ENCODE data around the gene EGR4. TPM values are rescaled to one million over a fixed set of nuclear protein-coding genes. Genes with fewer than 3 reads are reported as not detected.
A peak's percentile ranks its signal among the peaks of the same experiment; 100 is the strongest.

Gene EGR4
- total and polyA plus RNA-seq, 7 experiments from 2014 or later, result 0.15 to 0.16 (median 0.15) TPM; not detected in 4

DNA sequence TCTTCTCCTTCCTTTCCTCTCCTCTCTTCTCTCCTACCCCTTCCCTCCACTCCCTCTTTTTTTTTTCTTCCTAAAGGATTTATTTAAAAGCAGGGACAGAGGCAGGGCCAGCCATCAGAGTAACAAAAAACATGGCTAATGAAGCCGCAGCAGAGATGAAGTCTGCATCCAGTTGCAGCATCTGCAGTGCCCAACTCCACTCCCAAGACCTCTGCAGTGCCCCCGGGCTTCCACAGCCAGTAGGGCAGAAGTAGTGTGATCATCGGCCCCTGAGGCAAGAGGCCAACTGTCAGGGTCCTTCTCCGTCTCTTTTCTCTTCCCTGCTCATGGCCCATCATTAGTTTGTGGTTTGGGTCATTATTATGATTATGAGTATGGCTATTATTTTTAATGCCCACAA is 4.2 kb upstream of the EGR4 start:
- Histone ChIP-seq H3K9me3 (ENCODE audit: control insufficient read depth in 2 of 3, low read length in 3 of 3) (no peaks in the 10 kb centered on the region), H3K4me3 (ENCODE audit: low read length) (no peak overlapping the region), H3K27me3 (ENCODE audit: control insufficient read depth in 2 of 2, insufficient read depth in 2 of 2, low read length in 2 of 2) (peaks cover 10 to 18% of the 10 kb centered on the region in 2 donors), H3K27ac (ENCODE audit: low read depth, low read length) (no peak overlapping the region), H3K36me3 (ENCODE audit: control insufficient read depth in 2 of 3, insufficient read depth in 3 of 3, low read length in 3 of 3) (no peaks in the 10 kb centered on the region), H3K4me1 (ENCODE audit: control insufficient read depth in 2 of 2, insufficient read depth in 2 of 2, low read length in 2 of 2) (peaks cover 6 to 9% of the 10 kb centered on the region in 2 donors)
- Mint-ChIP-seq H3K4me3 (no peak overlapping the region), H3K9me3 (peaks cover 0 to 5% (median 0%) of the 10 kb centered on the region in 11 donors), H3K36me3 (peaks cover 0 to 3% (median 0%) of the 10 kb centered on the region in 5 donors), H3K27me3 (peaks cover 55 to 74% (median 64%) of the 10 kb centered on the region in 5 donors), H3K4me1 (peaks cover 0 to 4% (median 0%) of the 10 kb centered on the region in 7 donors), H3K27ac (no peak overlapping the region)
- ChIA-PET POLR2A (no interaction called here), CTCF (no interaction called here)
- ATAC-seq (no peak), DNase-seq (no peak)
- intact Hi-C loops (cut with micrococcal nuclease), result loop anchor here in 1 of 2 donors (10.0 kb wide), 1 partner anchor 413 kb away; the partner anchor contains the start of gene SPR

DNA sequence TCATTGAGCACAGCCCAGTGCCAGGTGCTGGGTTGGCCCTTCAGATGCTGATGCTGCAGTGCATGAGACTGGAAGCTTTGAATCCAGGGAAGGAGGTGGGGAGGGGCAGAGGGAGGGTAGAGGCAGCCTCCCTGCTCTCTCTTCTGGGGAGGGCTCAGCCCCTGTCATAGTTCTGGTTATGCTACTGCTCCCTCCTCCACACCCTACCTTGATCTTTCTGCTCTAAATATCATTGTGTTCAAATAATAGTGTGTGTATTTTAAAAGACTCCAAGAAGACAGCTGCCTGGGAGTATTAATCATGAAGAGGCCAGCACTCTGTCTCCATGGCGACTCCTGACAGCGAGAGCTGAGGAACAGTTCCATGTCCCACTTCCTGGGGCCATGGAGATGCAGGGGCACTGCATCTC is 3.8 kb upstream of the EGR4 start:
- DNase-seq, result no peak
- Mint-ChIP-seq H3K36me3 (peaks cover 0 to 3% (median 0%) of the 10 kb centered on the region in 5 donors), H3K9me3 (peaks cover 0 to 3% (median 0%) of the 10 kb centered on the region in 11 donors), H3K4me1 (peaks cover 0 to 7% (median 0%) of the 10 kb centered on the region in 7 donors), H3K27ac (no peak overlapping the region), H3K4me3 (no peak overlapping the region), H3K27me3 (peaks cover 52 to 70% (median 64%) of the 10 kb centered on the region in 5 donors)
- intact Hi-C loops (cut with micrococcal nuclease), result loop anchor here in 1 of 2 donors (10.0 kb wide), 1 partner anchor 412 kb away; the partner anchor contains the start of gene SPR
- no peak overlapping the region for H3K4me3 ChIP-seq (ENCODE audit: low read length)
- no peaks in the 10 kb centered on the region for H3K9me3 ChIP-seq (ENCODE audit: control insufficient read depth in 2 of 3, low read length in 3 of 3)
- H3K36me3 ChIP-seq (ENCODE audit: control insufficient read depth in 2 of 3, insufficient read depth in 3 of 3, low read length in 3 of 3), result no peaks in the 10 kb centered on the region
- POLR2A ChIA-PET, result no interaction called here
- peaks cover 10 to 11% of the 10 kb centered on the region in 2 donors for H3K4me1 ChIP-seq (ENCODE audit: control insufficient read depth in 2 of 2, insufficient read depth in 2 of 2, low read length in 2 of 2)
- CTCF ChIA-PET, result interaction anchor here (0.5 kb wide), 1 partner anchor 1952 kb away, joined by 4 read pairs; no protein-coding TSS in a partner anchor
- H3K27me3 ChIP-seq (ENCODE audit: control insufficient read depth in 2 of 2, insufficient read depth in 2 of 2, low read length in 2 of 2), result peaks cover 11 to 22% of the 10 kb centered on the region in 2 donors
- H3K27ac ChIP-seq (ENCODE audit: low read depth, low read length), result no peak overlapping the region
- no peak for ATAC-seq

DNA sequence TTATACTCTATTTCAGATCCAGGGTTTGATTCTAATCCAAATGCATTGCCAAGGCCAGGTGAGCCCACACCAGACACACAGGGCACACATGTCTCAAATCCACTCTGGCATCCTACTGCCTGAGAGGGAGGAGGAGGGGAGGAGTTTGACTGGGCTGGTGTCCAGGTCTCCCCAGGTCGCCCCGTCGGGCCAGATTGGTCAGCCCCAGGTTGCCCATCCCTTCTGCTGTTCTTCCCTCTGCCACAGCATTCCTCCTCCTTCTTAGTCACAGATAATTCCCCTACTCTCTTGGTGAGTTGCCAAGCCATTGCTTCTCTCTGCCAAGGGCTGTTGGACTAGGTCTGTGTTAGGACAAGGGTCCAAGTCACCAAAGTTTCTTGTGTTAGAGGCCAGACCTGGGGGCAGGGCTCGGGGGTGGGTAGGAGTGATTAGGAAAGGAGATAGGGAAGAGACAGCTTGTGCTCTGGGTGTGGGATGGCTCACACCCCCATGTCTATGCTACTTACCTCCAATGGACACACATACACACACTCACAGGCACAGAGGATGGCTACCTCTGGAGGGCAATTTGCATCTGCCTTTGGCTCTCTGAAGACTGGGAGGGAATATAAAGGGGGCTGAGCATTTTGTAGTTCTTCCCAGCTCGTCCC is 2.5 kb upstream of the EGR4 start:
- H3K36me3 Mint-ChIP-seq, result no peaks in the 10 kb centered on the region
- H3K4me3 Mint-ChIP-seq, result no peak overlapping the region
- peaks cover 56 to 73% (median 61%) of the 10 kb centered on the region in 5 donors for H3K27me3 Mint-ChIP-seq
- H3K4me1 ChIP-seq (ENCODE audit: control insufficient read depth in 2 of 2, insufficient read depth in 2 of 2, low read length in 2 of 2), result peaks cover 16 to 17% of the 10 kb centered on the region in 2 donors
- ChIA-PET POLR2A (no interaction called here), CTCF (interaction anchor here (0.7 kb wide), 1 partner anchor 58 kb away, joined by 3 read pairs; no protein-coding TSS in a partner anchor)
- peaks cover 11 to 25% of the 10 kb centered on the region in 2 donors for H3K27me3 ChIP-seq (ENCODE audit: control insufficient read depth in 2 of 2, insufficient read depth in 2 of 2, low read length in 2 of 2)
- DNase-seq (no peak), ATAC-seq (no peak)
- H3K36me3 ChIP-seq (ENCODE audit: control insufficient read depth in 2 of 3, insufficient read depth in 3 of 3, low read length in 3 of 3), result no peaks in the 10 kb centered on the region
- H3K9me3 ChIP-seq (ENCODE audit: control insufficient read depth in 2 of 3, low read length in 3 of 3), result no peaks in the 10 kb centered on the region
- H3K27ac Mint-ChIP-seq, result peak overlapping the region in 1 of 9 donors; percentile 87
- intact Hi-C loops (cut with micrococcal nuclease), result loop anchor here in 1 of 2 donors (10.0 kb wide), 1 partner anchor 411 kb away; the partner anchor contains the start of gene SPR
- H3K9me3 Mint-ChIP-seq, result peaks cover 0 to 5% (median 0%) of the 10 kb centered on the region in 11 donors
- peaks cover 7 to 19% (median 8%) of the 10 kb centered on the region in 7 donors for H3K4me1 Mint-ChIP-seq
- H3K4me3 ChIP-seq (ENCODE audit: low read length), result no peak overlapping the region
- no peak overlapping the region for H3K27ac ChIP-seq (ENCODE audit: low read depth, low read length)

DNA sequence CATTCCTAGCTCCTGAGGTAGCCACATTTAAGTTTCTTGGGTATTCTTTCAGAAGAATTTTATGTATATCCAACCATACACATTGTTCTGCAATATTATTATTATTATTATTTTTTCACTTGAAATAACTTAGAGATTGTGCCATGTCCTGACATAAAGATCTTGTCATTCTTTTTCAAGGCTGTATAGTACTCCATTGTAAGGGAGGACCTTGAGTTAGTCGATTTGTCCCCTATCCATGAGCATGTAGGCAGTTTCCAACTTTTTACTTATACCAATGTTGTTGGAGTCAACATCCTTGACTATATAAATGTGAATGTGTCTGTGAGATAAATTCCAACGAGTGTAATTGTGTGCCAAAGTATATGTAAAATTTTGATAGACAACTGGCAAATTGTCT is 891 bp upstream of the EGR4 start:
- CTCF ChIA-PET, result no interaction called here
- ATAC-seq, result no peak

DNA sequence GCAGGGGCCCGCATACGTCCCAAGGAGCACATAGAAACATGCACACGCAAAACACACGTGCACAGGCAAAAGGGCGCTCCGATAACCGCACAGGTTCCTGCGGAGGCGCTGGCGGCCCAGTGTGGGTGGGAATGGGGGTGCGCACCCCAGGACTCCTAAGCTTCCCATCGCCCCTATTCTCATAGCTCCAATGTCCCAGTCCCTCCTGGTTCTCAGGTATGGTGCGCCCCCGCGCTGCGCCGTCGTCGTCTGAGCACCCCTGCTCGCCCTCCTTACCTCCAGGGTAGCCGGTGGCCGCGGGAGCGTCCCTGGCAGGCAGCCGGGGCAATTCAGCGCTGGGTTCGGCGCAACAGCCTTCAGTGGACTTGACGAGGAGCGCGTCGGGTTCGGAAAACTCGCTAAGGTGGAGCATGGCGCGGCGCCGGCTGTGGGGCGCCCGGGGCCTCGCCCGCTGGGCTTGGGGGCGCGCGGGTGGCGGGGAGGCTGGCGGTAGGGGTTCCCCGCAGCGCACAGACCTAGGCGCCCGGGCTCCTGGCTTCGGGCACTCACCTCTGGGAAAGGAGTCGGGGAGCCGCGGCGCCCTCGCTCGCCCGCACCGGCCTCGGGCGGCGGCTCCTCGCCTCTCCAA is 328 bp downstream of the EGR4 start:
- Mint-ChIP-seq H3K36me3 (no peaks in the 10 kb centered on the region), H3K4me1 (peaks cover 7 to 25% (median 14%) of the 10 kb centered on the region in 7 donors), H3K27me3 (peaks cover 48 to 86% (median 66%) of the 10 kb centered on the region in 5 donors), H3K27ac (peak overlapping the region in 4 of 9 donors; percentile 9 to 32 (median 30)), H3K9me3 (peaks cover 0 to 4% (median 0%) of the 10 kb centered on the region in 11 donors), H3K4me3 (peak overlapping the region; percentile 42 to 78 (median 68))
- Histone ChIP-seq H3K4me3 (ENCODE audit: low read length) (peak overlapping the region; percentile 72), H3K9me3 (ENCODE audit: control insufficient read depth in 2 of 3, low read length in 3 of 3) (no peaks in the 10 kb centered on the region), H3K27ac (ENCODE audit: low read depth, low read length) (no peak overlapping the region), H3K36me3 (ENCODE audit: control insufficient read depth in 2 of 3, insufficient read depth in 3 of 3, low read length in 3 of 3) (no peaks in the 10 kb centered on the region), H3K27me3 (ENCODE audit: control insufficient read depth in 2 of 2, insufficient read depth in 2 of 2, low read length in 2 of 2) (peaks cover 11 to 25% of the 10 kb centered on the region in 2 donors), H3K4me1 (ENCODE audit: control insufficient read depth in 2 of 2, insufficient read depth in 2 of 2, low read length in 2 of 2) (peaks cover 17 to 18% of the 10 kb centered on the region in 2 donors)
- DNase-seq (peak in 4 of 9 donors; percentile 9 to 34 (median 12)), ATAC-seq (no peak)
- intact Hi-C loops (cut with micrococcal nuclease), result loop anchor here (1.0 to 10.0 kb wide), 9 partner anchors 9 to 1279 kb away; partner anchors contain the start of genes ALMS1 (in 2 of the 2), FBXO41 (in 2 of the 2), CCT7 (in 1 of the 2) and PRADC1 (in 1 of the 2)
- ChIA-PET CTCF (no interaction called here), POLR2A (interaction anchor here (2.4 kb wide), 1 partner anchor 60 kb away, joined by 9 read pairs; the partner anchor contains the start of gene PRADC1)

More for the DNA sequence above, 891 bp upstream of the EGR4 start:
- Histone ChIP-seq H3K27ac (ENCODE audit: low read depth, low read length) (no peak overlapping the region), H3K4me3 (ENCODE audit: low read length) (no peak overlapping the region), H3K9me3 (ENCODE audit: control insufficient read depth in 2 of 3, low read length in 3 of 3) (no peaks in the 10 kb centered on the region), H3K27me3 (ENCODE audit: control insufficient read depth in 2 of 2, insufficient read depth in 2 of 2, low read length in 2 of 2) (peaks cover 11 to 25% of the 10 kb centered on the region in 2 donors), H3K4me1 (ENCODE audit: control insufficient read depth in 2 of 2, insufficient read depth in 2 of 2, low read length in 2 of 2) (peaks cover 17 to 18% of the 10 kb centered on the region in 2 donors), H3K36me3 (ENCODE audit: control insufficient read depth in 2 of 3, insufficient read depth in 3 of 3, low read length in 3 of 3) (no peaks in the 10 kb centered on the region)
- no peak overlapping the region for H3K27ac Mint-ChIP-seq
- POLR2A ChIA-PET, result interaction anchor here (2.4 kb wide), 1 partner anchor 61 kb away, joined by 9 read pairs; the partner anchor contains the start of gene PRADC1
- no peak for DNase-seq
- intact Hi-C loops (cut with micrococcal nuclease), result loop anchor here (5.0 to 10.0 kb wide), 3 partner anchors 182 to 1278 kb away; partner anchors contain the start of genes RAB11FIP5 (in 1 of the 2) and SPR (in 1 of the 2)
- peak overlapping the region in 6 of 10 donors; percentile 32 to 68 (median 60) for H3K4me3 Mint-ChIP-seq
- peaks cover 50 to 78% (median 62%) of the 10 kb centered on the region in 5 donors for H3K27me3 Mint-ChIP-seq
- peaks cover 0 to 4% (median 0%) of the 10 kb centered on the region in 11 donors for H3K9me3 Mint-ChIP-seq
- peaks cover 7 to 25% (median 14%) of the 10 kb centered on the region in 7 donors for H3K4me1 Mint-ChIP-seq
- H3K36me3 Mint-ChIP-seq, result no peaks in the 10 kb centered on the region

DNA sequence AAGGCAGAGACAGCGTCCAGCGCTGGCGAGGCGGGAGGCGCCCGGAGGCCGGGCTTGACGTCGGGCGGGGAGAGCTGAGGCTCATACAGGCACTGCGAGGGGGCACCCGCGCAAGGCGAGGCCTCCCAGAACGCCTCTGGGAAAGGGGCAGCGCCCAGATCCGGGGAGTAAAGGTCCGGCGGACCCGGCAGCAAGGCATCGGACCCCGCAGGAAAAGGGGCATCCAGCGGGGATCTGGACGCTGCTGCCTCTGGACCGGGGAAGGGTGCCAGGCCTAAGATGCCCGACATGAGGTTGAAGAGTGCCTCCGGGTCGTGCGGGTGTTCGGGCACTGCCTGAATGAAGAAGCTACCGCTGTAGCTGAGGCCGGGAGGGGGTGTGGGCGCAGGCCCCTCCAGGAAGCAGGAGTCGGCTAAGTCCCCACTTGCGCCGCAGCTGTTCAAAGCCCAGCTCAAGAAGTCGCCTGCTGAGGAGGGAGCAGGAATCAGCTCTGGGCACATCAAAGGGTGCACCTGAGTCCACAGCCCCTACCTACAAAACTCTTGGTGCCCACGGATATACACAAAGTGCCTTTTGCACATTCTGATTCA is 937 bp downstream of the EGR4 start:
- no peak for ATAC-seq
- Histone ChIP-seq H3K36me3 (ENCODE audit: control insufficient read depth in 2 of 3, insufficient read depth in 3 of 3, low read length in 3 of 3) (no peaks in the 10 kb centered on the region), H3K27ac (ENCODE audit: low read depth, low read length) (no peak overlapping the region), H3K4me3 (ENCODE audit: low read length) (peak overlapping the region; percentile 72), H3K9me3 (ENCODE audit: control insufficient read depth in 2 of 3, low read length in 3 of 3) (no peaks in the 10 kb centered on the region), H3K27me3 (ENCODE audit: control insufficient read depth in 2 of 2, insufficient read depth in 2 of 2, low read length in 2 of 2) (peaks cover 11 to 24% of the 10 kb centered on the region in 2 donors), H3K4me1 (ENCODE audit: control insufficient read depth in 2 of 2, insufficient read depth in 2 of 2, low read length in 2 of 2) (peaks cover 17 to 18% of the 10 kb centered on the region in 2 donors)
- ChIA-PET CTCF (no interaction called here), POLR2A (interaction anchor here (2.4 kb wide), 1 partner anchor 59 kb away, joined by 9 read pairs; the partner anchor contains the start of gene PRADC1)
- peaks cover 42 to 84% (median 61%) of the 10 kb centered on the region in 5 donors for H3K27me3 Mint-ChIP-seq
- no peaks in the 10 kb centered on the region for H3K36me3 Mint-ChIP-seq
- peak overlapping the region in 2 of 9 donors; percentile 32 for H3K27ac Mint-ChIP-seq
- peaks cover 7 to 25% (median 14%) of the 10 kb centered on the region in 7 donors for H3K4me1 Mint-ChIP-seq
- intact Hi-C loops (cut with micrococcal nuclease), result loop anchor here (2.0 to 10.0 kb wide), 4 partner anchors 180 to 1280 kb away; partner anchors contain the start of genes RAB11FIP5 (in 1 of the 2), SFXN5 (in 1 of the 2) and SPR (in 1 of the 2)
- peak overlapping the region; percentile 42 to 78 (median 68) for H3K4me3 Mint-ChIP-seq
- DNase-seq, result peak in 2 of 9 donors; percentile 11 to 25
- peaks cover 0 to 3% (median 0%) of the 10 kb centered on the region in 11 donors for H3K9me3 Mint-ChIP-seq
